A673 (cell line): ENCODE data around the gene PKD1. TPM values are rescaled to one million over a fixed set of nuclear protein-coding genes. Genes with fewer than 3 reads are reported as not detected.

ENCODE experiments used
- BruUV-seq: library from RNA; stranded (reverse); fragments of 400-500 nt; replicated peaks from 2 replicates; lab custom pipeline; 2021; lab: Mats Ljungman, UMichigan
- CTCF ChIA-PET: fragments of 300-600 bp; sonication (Branson Sonifier 250); formaldehyde crosslinking; loops from one replicate; lab custom pipeline; 2022; ENCODE audit warnings: antibody characterized with exemption; lab: Charles Lee
- POLR2A ChIA-PET: fragments of 300-600 bp; sonication (Branson Sonifier 250); formaldehyde crosslinking; loops from one replicate; lab custom pipeline; 2022; ENCODE audit warnings: antibody characterized with exemption; ENCODE audit not compliant: low non-redundant PET; lab: Charles Lee
- DNase-seq: peaks from one replicate; pipeline ENCODE4 v3.0.0-alpha.2; 2015; ENCODE audit warnings: low spot score
- H3K27ac ChIP-seq: fragments of 200-600 bp; sonication (generic); 2 replicates; pipeline ENCODE4 v1.5.1; 2016; ENCODE audit warnings: mixed run types, low read depth, mild to moderate bottlenecking, mixed read lengths, antibody characterized with exemption, low read length; ENCODE audit not compliant: poor library complexity, severe bottlenecking
- H3K27me3 ChIP-seq: fragments of 200-600 bp; sonication (generic); replicated peaks from 2 replicates; pipeline ENCODE4 v1.6.1; 2017; ENCODE audit warnings: mixed run types, low read depth, mild to moderate bottlenecking, mixed read lengths, antibody characterized with exemption, low read length; ENCODE audit not compliant: insufficient read depth, poor library complexity
- H3K36me3 ChIP-seq: fragments of 200-600 bp; sonication (generic); 2 replicates; pipeline ENCODE4 v1.6.1; 2016; ENCODE audit warnings: mixed run types, mild to moderate bottlenecking, mixed read lengths, antibody characterized with exemption, low read length; ENCODE audit not compliant: insufficient read depth, poor library complexity, severe bottlenecking
- H3K4me1 ChIP-seq: fragments of 200-600 bp; sonication (generic); 2 replicates; pipeline ENCODE4 v1.6.1; 2017; ENCODE audit warnings: mixed run types, mild to moderate bottlenecking, mixed read lengths, antibody characterized with exemption, low read length; ENCODE audit not compliant: insufficient read depth, poor library complexity, severe bottlenecking
- H3K4me3 ChIP-seq: fragments of 200-600 bp; sonication (generic); 2 replicates; pipeline ENCODE4 v1.5.1; 2016; ENCODE audit warnings: low read depth, mixed run types, mild to moderate bottlenecking, mixed read lengths, low read length; ENCODE audit not compliant: poor library complexity, severe bottlenecking
- H3K9me3 ChIP-seq: fragments of 200-600 bp; sonication (generic); 2 replicates; pipeline ENCODE4 v1.6.1; 2016; ENCODE audit warnings: mixed run types, low read depth, mild to moderate bottlenecking, mixed read lengths, antibody characterized with exemption, low read length; ENCODE audit not compliant: poor library complexity, severe bottlenecking
- EZH2 ChIP-seq: fragments of 200-600 bp; sonication (generic); IDR thresholded peaks from 2 replicates; pipeline ENCODE4 v1.6.1; 2017; ENCODE audit warnings: borderline replicate concordance, low read depth, mild to moderate bottlenecking, mixed read lengths, antibody characterized with exemption, low read length; ENCODE audit not compliant: poor library complexity, severe bottlenecking
- intact Hi-C: fragments of 100-400 bp; cut with micrococcal nuclease; formaldehyde crosslinking; loops from one replicate; pipeline ENCODE4 v1.10.0; 2022; ENCODE audit not compliant: unreplicated experiment
- total RNA-seq: library from RNA; stranded (reverse); gene quantifications from 2 replicates; pipeline ENCODE4 v1.2.3, GENCODE V29; 2021
- TF ChIP-seq, protein P1 (sequence below): fragments of 300-800, 200-600 bp; sonication (generic); conservative IDR thresholded peaks from 2 replicates; pipeline ENCODE4 v1.5.1; 2017; ENCODE audit warnings: low read depth, mild to moderate bottlenecking, antibody characterized with exemption, low read length, moderate library complexity, mixed read lengths

The PKD1 gene
- total RNA-seq, 1 experiment from 2014 or later = 121 TPM

DNA sequence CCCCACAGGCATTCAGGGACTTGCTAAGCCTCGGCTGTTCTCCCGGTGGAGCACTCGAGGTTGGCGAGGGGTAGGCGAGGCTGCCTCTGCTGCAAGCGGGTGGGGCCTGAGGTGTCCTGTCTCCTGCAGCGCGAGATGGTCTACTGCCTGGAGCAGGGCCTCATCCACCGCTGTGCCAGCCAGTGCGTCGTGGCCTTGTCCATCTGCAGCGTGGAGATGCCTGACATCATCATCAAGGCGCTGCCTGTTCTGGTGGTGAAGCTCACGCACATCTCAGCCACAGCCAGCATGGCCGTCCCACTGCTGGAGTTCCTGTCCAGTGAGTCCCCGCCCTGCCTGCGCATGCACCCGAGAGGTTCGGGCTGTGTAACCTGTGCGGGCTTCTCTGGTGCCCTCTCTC is 61.6 kb downstream of the PKD1 start:
- no peaks in the 10 kb centered on the region for H3K27me3 ChIP-seq
- BruUV-seq = no TSS peak
- H3K4me3 ChIP-seq = no peak overlapping the region
- no peak for DNase-seq
- intact Hi-C loops = no loop called here
- H3K27ac ChIP-seq = no peak overlapping the region
- no peaks in the 10 kb centered on the region for H3K4me1 ChIP-seq
- no peaks in the 10 kb centered on the region for H3K36me3 ChIP-seq
- ChIA-PET CTCF (no interaction called here), POLR2A (no interaction called here)
- no peak for TF ChIP-seq EZH2
- TF ChIP-seq, protein P1, sequence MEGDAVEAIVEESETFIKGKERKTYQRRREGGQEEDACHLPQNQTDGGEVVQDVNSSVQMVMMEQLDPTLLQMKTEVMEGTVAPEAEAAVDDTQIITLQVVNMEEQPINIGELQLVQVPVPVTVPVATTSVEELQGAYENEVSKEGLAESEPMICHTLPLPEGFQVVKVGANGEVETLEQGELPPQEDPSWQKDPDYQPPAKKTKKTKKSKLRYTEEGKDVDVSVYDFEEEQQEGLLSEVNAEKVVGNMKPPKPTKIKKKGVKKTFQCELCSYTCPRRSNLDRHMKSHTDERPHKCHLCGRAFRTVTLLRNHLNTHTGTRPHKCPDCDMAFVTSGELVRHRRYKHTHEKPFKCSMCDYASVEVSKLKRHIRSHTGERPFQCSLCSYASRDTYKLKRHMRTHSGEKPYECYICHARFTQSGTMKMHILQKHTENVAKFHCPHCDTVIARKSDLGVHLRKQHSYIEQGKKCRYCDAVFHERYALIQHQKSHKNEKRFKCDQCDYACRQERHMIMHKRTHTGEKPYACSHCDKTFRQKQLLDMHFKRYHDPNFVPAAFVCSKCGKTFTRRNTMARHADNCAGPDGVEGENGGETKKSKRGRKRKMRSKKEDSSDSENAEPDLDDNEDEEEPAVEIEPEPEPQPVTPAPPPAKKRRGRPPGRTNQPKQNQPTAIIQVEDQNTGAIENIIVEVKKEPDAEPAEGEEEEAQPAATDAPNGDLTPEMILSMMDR = no peak
- H3K9me3 ChIP-seq = no peaks in the 10 kb centered on the region

DNA sequence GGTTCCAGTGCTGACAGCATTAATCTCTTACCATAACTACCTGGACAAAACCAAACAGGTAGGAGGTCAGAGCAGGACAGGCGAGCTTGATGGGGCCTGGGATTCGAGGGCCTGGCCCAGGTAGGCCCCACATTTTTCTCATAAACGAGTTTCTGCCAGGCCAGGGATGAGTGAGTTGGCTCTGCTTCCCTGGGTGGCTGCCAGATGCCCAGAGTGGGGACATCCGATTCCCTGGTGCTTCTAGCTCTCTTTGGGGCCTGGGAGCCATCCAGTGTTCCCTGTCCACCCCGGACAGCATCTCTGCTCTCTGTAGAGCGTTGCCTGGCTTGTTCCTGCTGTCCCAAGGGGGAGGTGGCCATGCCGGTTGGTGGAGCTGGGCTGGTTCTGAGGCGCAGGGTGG is 62.8 kb downstream of the PKD1 start:
- no TSS peak for BruUV-seq
- no peak overlapping the region for H3K27ac ChIP-seq
- TF ChIP-seq, protein P1 = no peak
- TF ChIP-seq EZH2 = no peak
- ChIA-PET CTCF (no interaction called here), POLR2A (no interaction called here)
- intact Hi-C loops = no loop called here
- H3K4me1 ChIP-seq = no peaks in the 10 kb centered on the region
- DNase-seq = no peak
- H3K4me3 ChIP-seq = no peak overlapping the region
- H3K9me3 ChIP-seq = no peaks in the 10 kb centered on the region
- H3K27me3 ChIP-seq = no peaks in the 10 kb centered on the region
- H3K36me3 ChIP-seq = no peaks in the 10 kb centered on the region

DNA sequence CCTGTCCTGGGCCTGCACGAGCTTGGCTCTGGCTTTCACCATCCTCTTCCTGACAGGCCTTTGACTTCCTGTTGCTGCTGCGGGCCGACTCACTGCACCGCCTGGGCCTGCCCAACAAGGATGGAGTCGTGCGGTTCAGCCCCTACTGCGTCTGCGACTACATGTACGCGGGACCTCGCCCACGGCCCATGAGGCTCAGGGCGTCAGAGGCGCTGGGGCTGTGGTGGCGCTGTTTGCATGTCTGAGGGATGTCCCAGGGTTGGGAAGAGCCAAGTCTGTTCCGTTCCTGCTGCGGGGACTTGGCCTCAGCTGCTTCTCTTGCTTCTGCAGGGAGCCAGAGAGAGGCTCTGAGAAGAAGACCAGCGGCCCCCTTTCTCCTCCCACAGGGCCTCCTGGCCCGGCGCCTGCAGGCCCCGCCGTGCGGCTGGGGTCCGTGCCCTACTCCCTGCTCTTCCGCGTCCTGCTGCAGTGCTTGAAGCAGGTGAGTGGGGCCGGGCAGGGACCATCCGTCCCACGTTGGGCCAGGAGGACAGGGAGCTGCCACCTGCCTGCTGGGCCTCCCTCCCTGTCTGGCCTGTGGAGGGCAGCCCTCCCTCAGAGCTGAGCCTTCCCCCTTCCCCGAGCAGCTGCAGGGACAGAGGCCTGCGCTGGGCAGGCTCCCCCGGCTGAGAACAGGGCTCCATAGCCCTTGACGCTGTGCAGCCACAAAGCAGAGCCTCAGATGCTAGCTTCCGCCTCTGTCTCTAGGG is 64.1 kb downstream of the PKD1 start:
- intact Hi-C loops = no loop called here
- Histone ChIP-seq H3K4me3 (no peak overlapping the region), H3K36me3 (no peaks in the 10 kb centered on the region), H3K9me3 (no peaks in the 10 kb centered on the region), H3K4me1 (no peaks in the 10 kb centered on the region), H3K27me3 (no peaks in the 10 kb centered on the region), H3K27ac (no peak overlapping the region)
- no TSS peak for BruUV-seq
- TF ChIP-seq, protein P1 = no peak
- TF ChIP-seq EZH2 = no peak
- CTCF ChIA-PET = no interaction called here
- DNase-seq = no peak
- POLR2A ChIA-PET = no interaction called here
